GM18507 (cell line): Measurements from ENCODE around the gene THADA.

Experiments used
- DNase-seq: peaks from one replicate; pipeline ENCODE4 v3.0.0; 2011; ENCODE audit warnings: low read depth; ENCODE audit not compliant: insufficient read length; ENCODE audit errors: extremely low spot score
- FAIRE-seq: peaks from 2 replicates; lab custom pipeline; 2011; peaks lifted over from hg19 to GRCh38; lab: Jason Lieb, UNC

THADA gene

DNA sequence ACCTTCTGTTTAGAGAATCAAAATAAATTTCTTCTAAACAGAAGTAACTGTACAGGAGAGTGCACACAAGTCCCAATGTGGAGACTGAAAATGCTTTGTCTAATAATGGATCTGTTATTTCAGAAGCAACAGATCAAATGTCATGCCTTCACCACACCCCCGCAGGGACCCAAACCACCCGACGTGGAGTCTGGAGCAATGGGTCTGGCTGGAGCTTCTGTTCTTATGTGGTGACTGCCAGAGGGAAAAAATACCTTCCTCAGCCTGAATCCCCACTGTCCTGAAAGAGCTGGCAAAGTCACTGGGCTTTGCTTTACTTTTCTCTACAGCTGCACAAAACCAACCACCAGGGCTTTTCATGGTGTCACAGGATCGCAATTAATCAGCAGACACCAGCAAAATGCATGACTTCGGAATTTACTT lies 250.4 kb downstream of the THADA start:
- DNase-seq (no peak), FAIRE-seq (no peak)

GRCh38 chr2:43344868-43345373 lies 250.9 kb downstream of the THADA start:
- no peak for FAIRE-seq
- DNase-seq, result no peak

DNA sequence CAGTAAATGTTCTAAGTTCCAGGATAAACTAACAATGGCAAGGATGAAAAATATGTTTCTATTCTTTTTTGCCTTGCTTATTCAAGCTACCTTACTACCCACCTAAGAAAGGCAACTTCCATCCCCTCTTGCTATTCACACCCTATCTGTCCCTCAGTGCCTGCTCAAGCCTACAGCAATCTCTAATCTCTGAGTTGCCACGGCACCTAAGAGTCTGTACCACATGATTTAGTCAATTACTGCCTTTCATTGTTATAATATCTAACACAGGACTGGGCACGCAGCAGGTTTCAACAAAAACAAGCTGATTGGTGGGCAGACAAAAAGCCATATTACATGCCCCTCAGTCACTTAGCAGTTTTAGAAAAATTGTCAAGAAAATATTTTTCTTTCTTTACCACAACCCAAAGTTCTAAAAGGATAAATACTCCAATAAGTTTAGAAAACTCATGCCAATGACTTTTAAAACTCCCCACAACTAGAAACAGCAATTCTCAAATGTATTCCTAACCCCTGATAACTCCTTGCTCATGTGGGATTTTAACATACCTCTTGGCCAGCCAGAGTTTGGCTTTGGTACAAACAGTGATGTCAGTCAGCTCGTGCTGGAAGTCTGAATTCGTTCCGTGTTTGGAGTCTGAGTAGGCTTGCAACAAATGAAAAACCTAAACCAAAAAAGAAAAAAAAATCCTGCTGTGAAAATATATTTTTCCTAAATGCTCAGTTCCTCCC lies 252.1 kb downstream of the THADA start:
- FAIRE-seq (no peak), DNase-seq (no peak)

DNA sequence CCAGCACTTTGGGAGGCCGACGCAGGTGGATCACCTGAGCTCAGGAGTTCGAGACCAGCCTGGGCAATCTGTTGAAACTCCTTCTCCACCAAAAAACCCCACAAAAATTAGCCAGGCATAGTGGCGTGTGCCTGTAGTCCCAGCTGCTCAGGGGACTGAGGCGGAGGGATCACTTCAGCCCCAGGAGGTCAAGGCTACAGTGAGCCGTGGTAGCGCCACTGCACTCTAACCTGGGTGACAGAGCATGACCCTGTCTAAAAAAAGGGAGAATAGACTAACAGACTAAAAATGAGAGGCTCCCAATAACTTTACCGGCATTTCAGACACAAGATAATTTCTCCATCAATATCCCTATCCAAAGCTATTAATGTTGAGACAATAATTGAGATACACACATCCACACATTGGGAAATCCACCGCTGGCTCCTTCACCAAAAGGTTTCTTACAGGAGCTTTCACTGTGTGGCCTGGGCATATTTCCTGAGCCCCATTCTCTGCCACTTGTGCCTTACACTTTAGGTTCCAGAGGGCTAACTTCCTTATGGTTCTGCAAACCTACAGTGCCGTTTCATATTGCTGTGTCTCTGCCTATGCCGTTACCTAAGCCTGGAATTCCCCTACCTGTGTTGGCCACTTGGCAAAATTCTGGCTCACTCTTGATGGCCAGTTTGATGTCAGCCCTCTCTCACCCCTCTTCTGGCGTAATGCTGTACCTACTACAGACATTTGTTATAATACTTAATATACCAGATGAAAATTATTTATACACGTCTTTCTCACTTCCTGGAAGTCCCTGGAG lies 253.7 kb downstream of the THADA start:
- no peak for DNase-seq
- FAIRE-seq, result no peak

DNA sequence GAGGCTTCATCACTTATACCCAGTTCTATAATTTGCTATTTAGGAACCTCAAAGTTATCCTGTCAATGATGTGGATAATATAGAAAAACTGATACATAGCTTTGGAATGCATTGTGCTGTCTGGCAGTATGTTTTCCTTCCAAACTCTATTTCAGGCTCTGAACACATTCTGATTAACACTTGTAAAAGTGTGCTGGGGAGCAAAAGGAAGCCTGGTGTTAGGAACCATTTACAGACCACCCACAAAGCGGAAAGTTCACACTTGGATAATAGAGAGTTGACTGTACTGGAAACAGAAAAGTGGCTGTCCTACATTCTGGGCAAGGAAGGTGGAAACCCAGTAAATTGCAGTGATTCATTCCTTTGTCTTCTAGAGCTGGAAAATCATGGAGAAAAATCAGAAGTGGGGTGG lies 254.9 kb downstream of the THADA start:
- no peak for FAIRE-seq
- no peak for DNase-seq

DNA sequence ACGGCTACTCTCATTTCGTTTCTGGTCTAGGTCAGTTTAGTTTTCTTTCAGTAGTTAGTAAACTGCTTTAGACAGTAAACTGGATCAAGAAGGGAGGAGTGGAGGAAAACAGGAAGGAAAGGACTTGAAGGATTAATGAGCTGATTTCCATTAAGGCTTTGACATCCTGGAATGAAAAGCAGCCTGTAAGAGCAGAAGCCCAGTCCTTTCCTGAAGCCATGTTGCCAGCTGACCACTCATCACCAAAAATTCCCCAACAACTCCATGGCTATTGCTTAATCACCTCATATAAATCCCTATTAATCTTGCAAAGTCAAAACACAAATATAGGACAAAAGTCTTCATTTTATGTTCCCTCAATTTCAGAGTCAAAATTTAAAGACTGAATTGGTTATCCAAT lies 255.8 kb downstream of the THADA start:
- FAIRE-seq, result no peak
- no peak for DNase-seq

- DNase-seq, result no peak
- FAIRE-seq, result no peak
Observed at GRCh38 chr2:43333656-43334144, 262.1 kb downstream of the THADA start.

- FAIRE-seq (no peak), DNase-seq (no peak)
Observed at GRCh38 chr2:43333101-43333655, 262.7 kb downstream of the THADA start.

GRCh38 chr2:43332653-43333052 lies 263.2 kb downstream of the THADA start:
- DNase-seq, result no peak
- FAIRE-seq, result no peak

GRCh38 chr2:43331422-43331821 lies 264.4 kb downstream of the THADA start:
- no peak for FAIRE-seq

DNA sequence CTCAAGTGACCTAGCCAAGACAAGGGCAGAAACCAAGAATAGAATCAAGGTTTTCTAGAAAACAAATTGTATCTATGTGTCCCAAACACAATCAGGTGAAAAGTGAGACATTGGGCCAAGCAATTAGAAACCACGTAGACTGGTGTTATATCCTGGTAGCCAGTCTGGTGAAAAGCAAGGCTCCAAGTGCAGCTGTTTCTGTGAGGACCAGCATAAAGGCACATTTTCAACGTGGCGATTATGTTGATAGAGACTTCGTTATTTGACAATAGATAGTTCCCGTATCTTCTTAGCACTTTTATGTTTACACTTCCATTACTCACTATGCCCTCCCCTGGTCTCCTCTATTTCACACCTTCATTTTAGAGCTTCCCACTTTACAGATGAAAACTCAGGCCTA lies 266.2 kb downstream of the THADA start:
- DNase-seq (no peak), FAIRE-seq (no peak)

More at GRCh38 chr2:43331422-43331821, 264.4 kb downstream of the THADA start:
- DNase-seq, result no peak

GRCh38 chr2:43328832-43329231 lies 267.0 kb downstream of the THADA start:
- DNase-seq, result no peak
- FAIRE-seq, result no peak

- FAIRE-seq (no peak), DNase-seq (no peak)
Observed at GRCh38 chr2:43328133-43328532, 267.7 kb downstream of the THADA start.

GRCh38 chr2:43327119-43327518 lies 268.7 kb downstream of the THADA start:
- no peak for DNase-seq
- no peak for FAIRE-seq

DNA sequence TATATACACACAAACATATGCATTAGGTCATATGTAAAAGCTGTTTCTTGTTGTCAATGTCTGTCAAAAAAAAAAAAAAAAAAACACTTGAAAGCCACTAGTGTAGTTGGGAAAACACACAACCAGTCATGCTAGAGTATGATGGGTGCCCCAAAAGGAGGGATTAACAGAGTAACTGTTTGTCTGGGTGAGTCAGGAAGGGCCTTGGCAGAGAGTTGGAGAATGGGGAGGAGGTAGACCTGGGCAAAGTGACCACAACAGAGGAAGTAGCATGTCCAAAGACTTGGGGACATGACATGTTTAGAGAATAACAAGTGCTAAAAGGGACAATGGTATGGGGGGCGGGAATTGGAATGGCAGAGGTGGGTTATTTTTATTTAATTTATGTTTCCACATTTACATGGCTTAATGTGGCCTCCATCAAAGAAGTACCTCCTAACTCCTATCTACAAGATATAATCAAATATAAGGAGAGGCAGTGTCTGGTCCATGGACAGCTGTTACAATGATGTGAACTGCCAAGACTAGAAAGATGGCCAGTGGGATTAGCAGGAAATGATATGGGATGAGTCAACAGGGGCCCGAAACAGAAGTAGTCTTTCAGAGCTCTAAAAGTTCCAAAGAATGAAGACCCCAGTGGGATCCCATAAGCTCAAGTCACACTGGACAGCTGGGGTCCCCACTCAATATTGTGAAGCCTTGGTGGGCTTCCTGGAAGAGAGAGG lies 269.6 kb downstream of the THADA start:
- FAIRE-seq (no peak), DNase-seq (no peak)

DNA sequence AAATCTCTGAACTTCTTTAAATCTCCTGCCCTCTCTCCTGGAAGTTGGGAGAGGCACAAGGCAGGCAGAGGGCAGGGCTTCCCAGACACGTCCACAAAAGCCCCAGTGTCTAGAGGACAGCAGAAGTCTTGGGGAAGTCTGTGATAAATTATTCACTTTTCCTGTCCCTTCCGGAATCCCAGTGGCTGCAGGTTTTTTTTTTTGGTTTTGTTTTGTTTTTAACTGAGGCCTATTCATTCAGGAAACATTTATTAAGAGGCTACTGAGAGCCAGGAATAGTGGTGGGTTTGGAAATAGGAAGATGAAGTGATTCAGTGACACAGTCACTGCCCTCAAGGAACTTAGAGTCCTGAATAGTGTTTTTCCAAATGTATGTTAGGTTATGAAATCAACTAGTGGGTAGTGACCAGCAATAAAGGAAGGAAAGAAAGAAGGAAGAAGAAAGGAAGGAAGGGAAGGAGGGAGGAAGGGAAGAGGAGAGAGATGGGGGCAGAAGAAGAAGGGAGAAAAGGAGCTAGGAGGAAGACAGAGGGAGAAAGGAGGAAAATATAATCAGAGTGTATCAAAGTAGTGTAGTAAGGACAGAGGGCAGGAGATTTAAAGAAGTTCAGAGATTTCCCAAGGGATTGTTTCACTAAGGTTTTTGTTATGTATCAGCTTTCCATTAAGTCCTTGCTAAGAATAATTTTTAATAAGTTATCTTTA lies 270.6 kb downstream of the THADA start:
- DNase-seq (no peak), FAIRE-seq (no peak)

GRCh38 chr2:43324259-43325106 lies 271.4 kb downstream of the THADA start:
- DNase-seq, result no peak
- FAIRE-seq, result no peak

DNA sequence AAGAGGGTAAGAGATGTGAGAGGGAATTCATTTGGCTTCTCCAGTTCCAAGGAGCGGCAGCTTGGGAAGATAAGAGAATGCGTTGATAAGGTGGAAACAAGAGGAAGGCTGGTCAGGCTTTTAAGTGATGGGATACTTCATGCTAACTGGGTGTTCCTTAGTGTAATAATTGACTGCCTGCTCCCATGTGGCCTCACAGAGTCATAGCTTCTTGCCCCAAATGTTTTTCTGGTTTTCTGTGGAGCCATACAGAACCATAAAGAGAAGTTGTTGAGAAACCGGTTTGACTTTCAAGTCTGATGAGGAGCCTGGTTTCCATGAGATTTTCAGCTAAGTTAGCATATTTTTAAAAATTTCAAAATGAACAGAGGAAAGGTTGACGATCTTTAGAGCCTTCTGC lies 272.0 kb downstream of the THADA start:
- FAIRE-seq (no peak), DNase-seq (no peak)
